ENCODE results near the gene NDUFS8. TPM values are rescaled to one million over a fixed set of nuclear protein-coding genes. Genes with fewer than 3 reads are reported as not detected.

Gene NDUFS8
- total and polyA plus RNA-seq, 2 of the 13 experiments (the other 11 are each of a cell fraction or from before 2014, with no cell fraction given) = 96.7 to 158 TPM

- no peak for TF ChIP-seq ETS1 (CRISPR knock-in tag; IDR thresholded peaks at IDR 0.05)
- no peak for TF ChIP-seq KAT7 (CRISPR knock-in tag; IDR thresholded peaks at IDR 0.05; ENCODE audit: borderline replicate concordance)
- no peak for TF ChIP-seq MXD4 (CRISPR knock-in tag; IDR thresholded peaks at IDR 0.05)
- TF ChIP-seq PHB2 (IDR thresholded peaks at IDR 0.05; ENCODE audit: partially characterized antibody) = no peak
- 0 out of 2 replicates have a peak, but pooled peaks have one; percentile 58 for TF ChIP-seq ZBTB4 (CRISPR knock-in tag; IDR thresholded peaks at IDR 0.05; ENCODE audit: borderline replicate concordance)
- TF ChIP-seq CREBL2 (CRISPR knock-in tag; IDR thresholded peaks at IDR 0.05; ENCODE audit: borderline replicate concordance) = no peak
- TF ChIP-seq ZFP1 (CRISPR knock-in tag; IDR thresholded peaks at IDR 0.05) = no peak
- TF ChIP-seq CENPT (CRISPR knock-in tag; IDR thresholded peaks at IDR 0.05; ENCODE audit: low read depth) = no peak
- no peak for TF ChIP-seq POGZ (CRISPR knock-in tag; IDR thresholded peaks at IDR 0.05)
- no peak for TF ChIP-seq JDP2 (CRISPR knock-in tag; IDR thresholded peaks at IDR 0.05; ENCODE audit: borderline replicate concordance)
- TF ChIP-seq TRIM22 (IDR thresholded peaks at IDR 0.05) = no peak
- TF ChIP-seq KLF16 (CRISPR knock-in tag; IDR thresholded peaks at IDR 0.05) = peak in 1 of 2 experiments; percentile 18; a peak in 1 of 4 replicates
- no peak for TF ChIP-seq GPBP1L1 (CRISPR knock-in tag; IDR thresholded peaks at IDR 0.05)
- TF ChIP-seq TCF12 (IDR thresholded peaks at IDR 0.05) = no peak
- no peak for TF ChIP-seq TCF12 (CRISPR knock-in tag; IDR thresholded peaks at IDR 0.05)
- no peak for TF ChIP-seq FLYWCH1 (CRISPR knock-in tag; IDR thresholded peaks at IDR 0.05)
- no peak for TF ChIP-seq MXD1 (CRISPR knock-in tag; IDR thresholded peaks at IDR 0.05)
- no peak for TF ChIP-seq HNRNPL (IDR thresholded peaks at IDR 0.05; ENCODE audit: low read depth, low read length)
- TF ChIP-seq KAT8 (CRISPR knock-in tag; IDR thresholded peaks at IDR 0.05) = no peak
- no peak for TF ChIP-seq NR2C2 (CRISPR knock-in tag; IDR thresholded peaks at IDR 0.05; ENCODE audit: borderline replicate concordance)
- TF ChIP-seq SPEN (CRISPR knock-in tag; IDR thresholded peaks at IDR 0.05; ENCODE audit: low read depth) = no peak; the same call in 1 of the 2 replicates
- TF ChIP-seq MAZ (IDR thresholded peaks at IDR 0.05; ENCODE audit: borderline replicate concordance, low read depth, low read length) = peak; percentile 64; the same call in 1 of the 2 replicates
- TF ChIP-seq MAZ (CRISPR knock-in tag; IDR thresholded peaks at IDR 0.05; ENCODE audit: low read depth) = peak; percentile 49; the same call in 1 of the 2 replicates
Measured at GRCh38 chr11:68003846-68004550, 26.5 kb upstream of the NDUFS8 start, which contains the start of gene UNC93B1 (continued).
